ENCODE results near the gene SLC19A2. TPM values are rescaled to one million over a fixed set of nuclear protein-coding genes. Genes with fewer than 3 reads are reported as not detected.
"Not testable (repeated sequence)": the region's sequence is repeated elsewhere in the genome, so short reads cannot be mapped to it uniquely, and the experiment has no call there.

The SLC19A2 gene
- total and polyA plus RNA-seq, 7 experiments from 2014 or later = 0.53 to 5.9 (median 3.8) TPM

DNA sequence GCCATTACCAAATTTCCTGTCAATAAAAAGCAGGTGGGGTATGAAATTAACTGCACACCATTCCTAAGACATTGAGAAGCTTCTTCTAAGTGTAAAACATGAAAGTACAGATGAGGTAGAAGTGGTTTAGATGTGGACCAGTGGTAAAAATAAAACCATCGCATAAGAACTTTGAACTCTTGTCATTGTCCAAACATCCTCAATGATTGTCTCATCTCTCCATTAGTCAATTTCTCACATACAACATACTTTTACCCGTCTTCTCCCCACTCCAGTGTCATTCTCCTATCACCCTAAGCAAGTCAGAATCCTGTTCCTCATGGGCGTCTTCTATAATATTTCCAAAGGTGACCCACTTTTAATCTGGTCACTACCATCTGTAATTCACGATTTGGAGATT, 24.3 kb upstream of the SLC19A2 start:
- intact Hi-C loops (cut with micrococcal nuclease) = loop anchor here in 1 of 2 donors (1.0 kb wide), 1 partner anchor 304 kb away; no protein-coding TSS in a partner anchor
- Histone ChIP-seq H3K9me3 (ENCODE audit: control insufficient read depth in 2 of 3, low read length in 3 of 3) (no peaks in the 10 kb centered on the region), H3K27ac (ENCODE audit: low read depth, low read length) (no peak overlapping the region), H3K4me3 (ENCODE audit: low read length) (no peak overlapping the region), H3K27me3 (ENCODE audit: control insufficient read depth in 2 of 2, insufficient read depth in 2 of 2, low read length in 2 of 2) (no peaks in the 10 kb centered on the region), H3K4me1 (ENCODE audit: control insufficient read depth in 2 of 2, insufficient read depth in 2 of 2, low read length in 2 of 2) (peaks cover 0 to 9% of the 10 kb centered on the region in 2 donors), H3K36me3 (ENCODE audit: control insufficient read depth in 2 of 3, insufficient read depth in 3 of 3, low read length in 3 of 3) (no peaks in the 10 kb centered on the region)
- Mint-ChIP-seq H3K4me3 (no peak overlapping the region), H3K4me1 (peaks cover 0 to 19% (median 12%) of the 10 kb centered on the region in 7 donors), H3K27me3 (no peaks in the 10 kb centered on the region), H3K9me3 (peaks cover 0 to 2% (median 0%) of the 10 kb centered on the region in 11 donors), H3K27ac (peak overlapping the region in 1 of 9 donors; percentile 9), H3K36me3 (peaks cover 0 to 12% (median 4%) of the 10 kb centered on the region in 5 donors)
- no peak for ATAC-seq
- ChIA-PET POLR2A (no interaction called here), CTCF (no interaction called here)
- DNase-seq = no peak

DNA sequence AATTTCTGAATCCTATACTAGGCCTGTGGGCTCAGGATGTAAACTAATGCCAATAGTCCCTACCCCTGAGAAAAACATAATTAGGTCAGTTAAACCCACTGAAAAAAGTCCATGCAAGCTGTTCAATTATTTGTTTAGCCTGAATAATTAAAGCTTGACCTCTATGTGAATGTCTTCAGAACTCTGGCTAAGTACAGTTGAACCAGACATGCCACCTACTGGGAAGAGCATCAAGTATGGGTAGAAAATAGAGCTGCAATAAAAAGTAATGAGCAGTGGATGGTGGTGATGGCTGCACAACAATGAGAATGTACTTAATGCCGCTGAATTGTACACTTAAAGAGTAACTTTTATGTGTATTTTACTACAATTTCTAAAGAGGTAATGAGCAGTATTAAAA, 23.6 kb upstream of the SLC19A2 start:
- DNase-seq (no peak), ATAC-seq (no peak)
- intact Hi-C loops (cut with micrococcal nuclease) = loop anchor here in 1 of 2 donors (2.0 kb wide), 1 partner anchor 23 kb away; no protein-coding TSS in a partner anchor
- Mint-ChIP-seq H3K9me3 (peaks cover 0 to 2% (median 0%) of the 10 kb centered on the region in 11 donors), H3K27ac (no peak overlapping the region), H3K4me3 (no peak overlapping the region), H3K27me3 (no peaks in the 10 kb centered on the region), H3K36me3 (peaks cover 0 to 10% (median 4%) of the 10 kb centered on the region in 5 donors), H3K4me1 (peaks cover 0 to 19% (median 12%) of the 10 kb centered on the region in 7 donors)
- Histone ChIP-seq H3K4me3 (ENCODE audit: low read length) (no peak overlapping the region), H3K36me3 (ENCODE audit: control insufficient read depth in 2 of 3, insufficient read depth in 3 of 3, low read length in 3 of 3) (no peaks in the 10 kb centered on the region), H3K27me3 (ENCODE audit: control insufficient read depth in 2 of 2, insufficient read depth in 2 of 2, low read length in 2 of 2) (no peaks in the 10 kb centered on the region), H3K9me3 (ENCODE audit: control insufficient read depth in 2 of 3, low read length in 3 of 3) (no peaks in the 10 kb centered on the region), H3K27ac (ENCODE audit: low read depth, low read length) (no peak overlapping the region), H3K4me1 (ENCODE audit: control insufficient read depth in 2 of 2, insufficient read depth in 2 of 2, low read length in 2 of 2) (peaks cover 0 to 9% of the 10 kb centered on the region in 2 donors)
- POLR2A ChIA-PET = no interaction called here
- CTCF ChIA-PET = no interaction called here

DNA sequence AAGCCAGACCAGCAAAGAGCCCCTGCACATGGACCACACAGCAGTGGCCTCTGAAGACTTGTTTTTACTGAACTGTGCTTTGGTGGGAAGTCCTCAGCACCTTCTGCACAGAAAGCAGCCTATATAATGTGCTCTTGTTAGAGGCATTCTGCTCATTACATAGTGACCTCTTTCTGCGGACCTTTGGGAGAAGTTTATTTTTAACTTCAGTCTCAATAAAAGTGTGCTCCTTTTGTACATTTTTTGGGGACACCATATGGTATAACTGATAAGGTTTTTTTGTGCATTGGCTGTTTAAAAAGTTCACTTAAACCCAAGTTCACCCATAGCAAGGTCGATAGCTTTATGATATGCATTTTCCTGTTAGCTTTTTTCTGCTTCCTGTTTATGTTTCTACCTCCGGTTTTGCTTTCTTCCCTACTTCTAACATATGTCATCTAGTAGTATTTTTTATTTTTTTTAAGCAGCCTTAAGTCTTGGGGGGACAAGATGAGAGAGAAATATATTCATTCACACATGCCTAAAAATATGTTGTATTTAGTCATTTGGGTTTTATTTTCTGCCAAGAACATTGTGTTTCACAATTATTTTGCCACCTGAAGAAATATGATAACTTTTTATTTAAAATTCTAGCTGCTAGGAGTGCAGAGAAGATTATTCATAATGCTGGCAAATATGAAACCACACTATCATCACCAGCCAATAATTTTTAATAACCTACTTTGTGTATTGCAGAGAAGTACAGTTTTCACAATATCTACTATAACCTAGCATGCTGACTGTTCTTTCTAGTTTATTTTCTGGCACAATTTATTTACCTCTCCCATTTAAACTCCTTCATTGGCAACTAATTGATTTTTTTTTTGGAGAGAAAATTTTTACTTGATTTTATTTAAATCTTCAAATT, 22.9 kb upstream of the SLC19A2 start:
- DNase-seq = no peak
- ChIA-PET POLR2A (interaction anchor here (0.7 kb wide), 1 partner anchor 358 kb away, joined by 4 read pairs; no protein-coding TSS in a partner anchor), CTCF (no interaction called here)
- Mint-ChIP-seq H3K36me3 (peaks cover 0 to 11% (median 3%) of the 10 kb centered on the region in 5 donors), H3K27ac (peak overlapping the region in 6 of 9 donors; percentile 7 to 80 (median 60)), H3K9me3 (peaks cover 0 to 3% (median 0%) of the 10 kb centered on the region in 11 donors), H3K4me1 (peaks cover 0 to 19% (median 12%) of the 10 kb centered on the region in 7 donors), H3K4me3 (peak overlapping the region in 7 of 10 donors; percentile 32 to 74 (median 58)), H3K27me3 (no peaks in the 10 kb centered on the region)
- intact Hi-C loops (cut with micrococcal nuclease) = loop anchor here in 1 of 2 donors (2.0 kb wide), 1 partner anchor 22 kb away; no protein-coding TSS in a partner anchor
- Histone ChIP-seq H3K27ac (ENCODE audit: low read depth, low read length) (no peak overlapping the region), H3K9me3 (ENCODE audit: control insufficient read depth in 2 of 3, low read length in 3 of 3) (no peaks in the 10 kb centered on the region), H3K4me3 (ENCODE audit: low read length) (no peak overlapping the region), H3K36me3 (ENCODE audit: control insufficient read depth in 2 of 3, insufficient read depth in 3 of 3, low read length in 3 of 3) (no peaks in the 10 kb centered on the region), H3K4me1 (ENCODE audit: control insufficient read depth in 2 of 2, insufficient read depth in 2 of 2, low read length in 2 of 2) (peaks cover 0 to 9% of the 10 kb centered on the region in 2 donors), H3K27me3 (ENCODE audit: control insufficient read depth in 2 of 2, insufficient read depth in 2 of 2, low read length in 2 of 2) (no peaks in the 10 kb centered on the region)
- no peak for ATAC-seq

DNA sequence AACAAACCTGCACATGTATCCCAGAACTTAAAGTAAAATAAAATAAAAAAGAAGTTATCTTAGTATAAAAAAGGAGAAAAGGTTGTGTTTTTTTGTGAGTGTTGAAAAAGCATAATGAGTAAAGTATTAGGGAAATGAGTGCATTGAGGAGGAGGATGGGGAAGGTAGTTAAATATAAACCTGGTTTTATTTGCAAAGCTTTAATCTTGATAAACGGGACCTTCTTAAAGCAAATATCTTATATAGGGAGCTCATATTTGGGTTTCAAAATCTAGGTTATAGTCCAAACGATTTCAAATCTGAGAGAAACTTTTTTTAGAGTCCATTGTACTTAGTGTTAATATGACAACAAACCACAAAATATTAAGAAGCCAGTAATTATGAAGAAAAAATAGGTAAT, 21.7 kb upstream of the SLC19A2 start:
- Mint-ChIP-seq H3K9me3 (peaks cover 0 to 6% (median 0%) of the 10 kb centered on the region in 11 donors), H3K4me3 (no peak overlapping the region), H3K4me1 (peaks cover 0 to 19% (median 12%) of the 10 kb centered on the region in 7 donors), H3K27ac (peak overlapping the region in 2 of 9 donors; percentile 14 to 22), H3K36me3 (peaks cover 0 to 12% (median 0%) of the 10 kb centered on the region in 5 donors), H3K27me3 (no peaks in the 10 kb centered on the region)
- no peaks in the 10 kb centered on the region for H3K9me3 ChIP-seq (ENCODE audit: control insufficient read depth in 2 of 3, low read length in 3 of 3)
- no peak for DNase-seq
- no peaks in the 10 kb centered on the region for H3K36me3 ChIP-seq (ENCODE audit: control insufficient read depth in 2 of 3, insufficient read depth in 3 of 3, low read length in 3 of 3)
- no peak for ATAC-seq
- no peak overlapping the region for H3K4me3 ChIP-seq (ENCODE audit: low read length)
- peaks cover 0 to 9% of the 10 kb centered on the region in 2 donors for H3K4me1 ChIP-seq (ENCODE audit: control insufficient read depth in 2 of 2, insufficient read depth in 2 of 2, low read length in 2 of 2)
- ChIA-PET CTCF (no interaction called here), POLR2A (interaction anchor here (0.6 to 0.7 kb wide), 2 partner anchors 10 to 185 kb away, joined by 3 read pairs; no protein-coding TSS in a partner anchor)
- no peaks in the 10 kb centered on the region for H3K27me3 ChIP-seq (ENCODE audit: control insufficient read depth in 2 of 2, insufficient read depth in 2 of 2, low read length in 2 of 2)
- H3K27ac ChIP-seq (ENCODE audit: low read depth, low read length) = no peak overlapping the region
- intact Hi-C loops (cut with micrococcal nuclease) = no loop called here

DNA sequence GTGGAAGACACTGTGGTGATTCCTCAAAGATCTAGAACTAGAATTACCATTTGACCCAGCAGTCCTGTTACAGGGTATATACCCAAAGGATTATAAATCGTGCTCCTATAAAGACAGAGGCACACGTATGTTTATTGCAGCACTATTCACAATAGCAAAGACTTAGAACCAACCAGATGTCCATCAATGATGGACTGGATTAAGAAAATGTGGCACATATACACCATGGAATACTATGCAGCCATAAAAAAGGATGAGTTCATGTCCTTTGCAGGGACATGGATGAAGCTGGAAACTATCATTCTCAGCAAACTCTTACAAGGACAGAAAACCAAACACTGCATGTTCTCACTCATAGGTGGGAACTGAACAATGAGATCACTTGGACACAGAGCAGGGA, 17.9 kb upstream of the SLC19A2 start:
- H3K27me3 Mint-ChIP-seq; H3K27ac Mint-ChIP-seq; H3K4me1 ChIP-seq (ENCODE audit: control insufficient read depth in 2 of 2, insufficient read depth in 2 of 2, low read length in 2 of 2); intact Hi-C loops (cut with micrococcal nuclease); ATAC-seq; DNase-seq; H3K27ac ChIP-seq (ENCODE audit: low read depth, low read length); POLR2A ChIA-PET; H3K36me3 ChIP-seq (ENCODE audit: control insufficient read depth in 2 of 3, insufficient read depth in 3 of 3, low read length in 3 of 3); H3K4me3 ChIP-seq (ENCODE audit: low read length); H3K9me3 ChIP-seq (ENCODE audit: control insufficient read depth in 2 of 3, low read length in 3 of 3); CTCF ChIA-PET; H3K4me1 Mint-ChIP-seq; H3K4me3 Mint-ChIP-seq; H3K27me3 ChIP-seq (ENCODE audit: control insufficient read depth in 2 of 2, insufficient read depth in 2 of 2, low read length in 2 of 2): not testable (repeated sequence)
- peaks cover 0 to 12% (median under 1%) of the 10 kb centered on the region in 11 donors for H3K9me3 Mint-ChIP-seq
- peaks cover 0 to 14% (median under 1%) of the 10 kb centered on the region in 5 donors for H3K36me3 Mint-ChIP-seq

DNA sequence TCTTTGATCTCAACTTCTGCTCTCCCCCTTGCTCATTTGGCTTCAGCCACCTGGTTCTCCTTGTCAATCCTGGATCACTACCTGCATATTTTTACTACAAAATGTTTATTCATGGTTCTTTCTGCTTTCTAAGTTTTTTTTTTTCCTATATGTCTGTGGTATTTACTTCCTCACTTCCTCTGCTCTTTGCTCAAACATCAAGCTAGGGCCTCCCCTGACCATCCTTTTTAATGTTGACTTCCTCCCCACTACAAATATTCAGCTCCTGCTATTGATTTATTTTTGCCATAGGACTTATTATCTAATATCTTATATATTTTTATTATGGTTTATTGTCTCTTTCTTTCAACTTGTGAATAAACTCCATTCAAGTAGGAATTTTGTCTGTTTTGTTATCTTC, 14.1 kb upstream of the SLC19A2 start:
- Mint-ChIP-seq H3K36me3 (peaks cover 0 to 19% (median 9%) of the 10 kb centered on the region in 5 donors), H3K27ac (no peak overlapping the region), H3K9me3 (peaks cover 0 to 16% (median 3%) of the 10 kb centered on the region in 11 donors), H3K4me1 (peaks cover 0 to 15% (median 0%) of the 10 kb centered on the region in 7 donors), H3K27me3 (peaks cover 0 to 13% (median 10%) of the 10 kb centered on the region in 5 donors), H3K4me3 (no peak overlapping the region)
- ATAC-seq (no peak), DNase-seq (no peak)
- H3K36me3 ChIP-seq (ENCODE audit: control insufficient read depth in 2 of 3, insufficient read depth in 3 of 3, low read length in 3 of 3) = no peaks in the 10 kb centered on the region
- intact Hi-C loops (cut with micrococcal nuclease) = loop anchor here in 1 of 2 donors (1.0 kb wide), 1 partner anchor 30 kb away; no protein-coding TSS in a partner anchor
- no peak overlapping the region for H3K27ac ChIP-seq (ENCODE audit: low read depth, low read length)
- ChIA-PET POLR2A (no interaction called here), CTCF (no interaction called here)
- H3K4me1 ChIP-seq (ENCODE audit: control insufficient read depth in 2 of 2, insufficient read depth in 2 of 2, low read length in 2 of 2) = no peaks in the 10 kb centered on the region
- H3K9me3 ChIP-seq (ENCODE audit: control insufficient read depth in 2 of 3, low read length in 3 of 3) = no peaks in the 10 kb centered on the region
- no peaks in the 10 kb centered on the region for H3K27me3 ChIP-seq (ENCODE audit: control insufficient read depth in 2 of 2, insufficient read depth in 2 of 2, low read length in 2 of 2)
- H3K4me3 ChIP-seq (ENCODE audit: low read length) = no peak overlapping the region

Data from naive thymus-derived CD4-positive, alpha-beta T cell (primary cell).